NCI-H1105 treated with DMSO at 0.1 percent for 48 hours (cell line): ENCODE data around the gene RARG.
"Not testable (repeated sequence)": the region's sequence is repeated elsewhere in the genome, so short reads cannot be mapped to it uniquely, and the experiment has no call there.

Experiments used
- DNase-seq: peaks from one replicate; lab custom pipeline; 2025; lab: John Stamatoyannopoulos, UW

Gene RARG

DNA sequence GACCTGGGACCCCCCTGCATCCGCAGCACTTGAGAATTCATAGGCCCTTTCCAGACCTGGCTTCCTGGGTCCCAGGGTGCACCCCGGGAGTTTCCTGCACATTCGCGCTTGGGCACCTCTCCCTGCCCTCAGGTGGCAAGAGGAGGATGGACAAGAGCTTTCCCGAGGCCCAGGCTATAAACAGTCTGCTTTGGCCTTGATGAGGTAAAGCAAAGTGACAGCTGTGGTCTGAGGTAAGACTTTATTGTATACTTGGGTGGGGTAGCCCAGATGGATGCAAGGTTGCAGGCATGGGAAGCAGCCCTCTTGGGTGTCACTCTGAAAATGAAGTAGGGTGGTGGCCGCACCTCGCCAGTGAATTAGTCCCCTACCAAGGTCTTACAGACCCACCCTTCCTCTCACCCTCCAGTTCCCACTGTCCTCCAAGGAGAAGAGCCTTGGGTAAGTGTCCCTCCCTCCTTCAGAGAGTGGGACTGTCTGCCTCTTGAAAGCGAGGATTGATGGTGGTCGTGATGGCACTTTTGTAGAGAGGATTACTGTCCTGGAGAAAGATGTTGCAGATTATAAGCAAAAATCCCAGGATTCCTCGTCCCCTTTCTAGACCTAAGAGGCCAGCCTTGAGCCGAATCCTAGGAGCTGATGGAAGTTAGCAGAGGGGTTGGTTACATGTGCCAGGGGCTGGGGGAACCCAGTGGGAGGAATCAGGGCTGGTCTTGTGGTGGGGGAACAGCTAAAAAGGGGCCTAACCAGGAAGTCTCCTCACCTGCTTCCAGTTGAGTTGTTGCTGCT is 40.7 kb downstream of the RARG start:
- DNase-seq: no peak

DNA sequence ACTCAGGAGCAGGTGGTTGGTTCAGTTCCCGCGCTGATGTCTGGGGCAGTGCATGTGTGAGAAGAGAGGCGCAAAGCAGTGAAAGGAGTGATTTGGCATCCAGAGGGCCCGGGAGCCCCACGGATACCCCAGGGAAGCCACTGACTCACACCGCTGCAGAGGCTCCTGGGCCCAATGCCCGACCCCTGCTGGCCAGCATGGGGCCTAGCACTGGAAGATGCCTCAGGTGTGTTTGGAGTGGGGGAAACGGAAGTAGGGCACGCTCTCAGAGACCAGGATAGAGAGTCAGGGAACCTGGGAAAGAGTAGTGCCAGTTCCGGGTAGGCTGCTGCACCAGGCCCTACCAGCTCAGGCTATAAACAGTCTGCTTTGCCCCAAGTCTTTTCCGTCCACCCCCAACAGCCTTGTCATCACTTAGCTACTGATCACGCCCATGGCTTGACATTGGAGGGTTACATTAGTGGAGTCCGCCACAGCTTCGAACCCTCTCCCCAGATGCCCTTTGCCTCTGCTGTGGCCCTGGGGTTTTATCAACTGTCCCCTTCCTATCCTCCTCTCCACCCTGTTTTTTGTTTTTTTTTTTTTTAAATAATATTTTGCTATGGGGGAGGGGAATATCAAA is 41.8 kb downstream of the RARG start:
- DNase-seq: peak; percentile 6

DNA sequence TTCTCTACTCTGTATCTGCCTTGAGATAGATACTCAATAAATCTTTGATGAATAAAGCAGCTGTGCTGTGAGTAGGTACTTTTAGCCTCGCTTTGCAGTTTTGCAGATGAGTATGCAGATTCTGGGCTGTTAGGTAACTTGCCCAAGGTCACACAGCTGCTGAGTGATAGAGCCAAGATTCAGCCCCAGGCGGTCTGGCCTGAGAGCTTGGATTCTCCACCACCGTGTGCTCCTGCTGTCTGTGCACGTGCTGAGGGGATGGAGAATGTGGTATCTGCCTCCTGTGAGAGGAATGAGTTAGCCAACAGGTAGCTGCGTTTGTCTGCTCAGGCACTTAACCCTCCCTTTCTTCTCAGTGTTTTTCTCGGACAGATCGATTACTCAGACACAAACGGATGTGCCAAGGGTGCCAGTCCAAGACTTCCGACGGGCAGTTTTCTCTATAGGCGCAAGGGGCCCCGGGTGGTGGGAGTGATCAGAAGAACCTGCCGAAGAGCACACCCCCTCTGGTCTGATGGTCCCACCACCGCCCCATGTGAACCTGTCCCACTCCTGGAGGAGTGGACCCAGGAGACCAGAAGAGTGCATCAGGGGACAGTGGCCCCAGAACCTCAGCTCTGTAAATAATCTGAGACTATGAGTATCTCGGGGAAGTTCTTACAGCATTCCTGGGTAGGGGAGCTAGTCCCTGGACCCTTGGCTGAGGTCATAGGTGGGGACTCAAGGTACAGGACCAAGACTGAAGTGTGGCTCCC is 44.7 kb downstream of the RARG start:
- DNase-seq: no peak

DNA sequence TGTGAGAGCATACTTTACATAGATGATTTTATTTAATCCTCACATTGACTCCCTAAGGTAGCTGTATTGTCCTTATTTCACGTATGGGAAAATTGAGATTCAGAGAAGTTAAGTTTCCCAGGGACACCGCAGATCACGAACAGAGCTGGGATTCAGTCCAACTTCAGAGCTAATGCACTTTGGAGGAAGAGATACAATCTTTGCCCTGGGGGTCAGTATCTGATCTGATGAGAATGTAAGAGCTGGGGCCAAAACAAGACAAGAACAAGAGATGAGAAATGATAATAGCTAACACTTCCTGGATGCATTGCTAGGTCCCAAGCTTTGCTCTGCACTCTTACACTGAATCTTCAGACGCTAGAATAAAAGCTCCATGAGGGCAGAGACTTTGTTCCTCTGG is 45.3 kb downstream of the RARG start:
- no peak for DNase-seq

DNA sequence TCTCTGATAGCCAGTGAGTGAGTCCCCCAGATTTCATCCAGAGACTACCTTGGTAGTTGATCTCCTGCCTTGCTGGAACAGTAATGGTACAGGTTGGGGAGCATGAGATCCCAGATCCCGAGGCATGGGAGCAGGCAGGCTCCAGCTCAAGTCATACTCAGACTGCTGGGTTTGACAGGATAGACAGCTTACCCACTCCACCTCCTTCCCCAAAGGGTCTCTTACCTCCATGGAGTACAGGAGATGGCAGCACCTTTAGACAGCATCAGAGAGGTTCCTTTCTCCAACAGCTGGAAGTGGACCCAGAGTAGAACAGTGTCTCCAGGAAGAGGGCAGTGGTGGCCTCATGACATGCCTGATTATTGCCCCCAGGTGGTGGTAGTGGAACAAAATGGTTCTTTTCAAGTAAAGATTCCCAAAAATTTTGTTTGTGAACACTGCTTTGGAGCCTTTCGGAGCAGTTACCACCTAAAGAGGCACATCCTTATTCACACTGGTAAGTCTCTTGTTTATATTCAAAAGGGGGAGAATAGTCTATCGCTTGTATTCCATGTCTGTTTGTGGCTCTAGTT is 46.3 kb downstream of the RARG start:
- DNase-seq: no peak

DNA sequence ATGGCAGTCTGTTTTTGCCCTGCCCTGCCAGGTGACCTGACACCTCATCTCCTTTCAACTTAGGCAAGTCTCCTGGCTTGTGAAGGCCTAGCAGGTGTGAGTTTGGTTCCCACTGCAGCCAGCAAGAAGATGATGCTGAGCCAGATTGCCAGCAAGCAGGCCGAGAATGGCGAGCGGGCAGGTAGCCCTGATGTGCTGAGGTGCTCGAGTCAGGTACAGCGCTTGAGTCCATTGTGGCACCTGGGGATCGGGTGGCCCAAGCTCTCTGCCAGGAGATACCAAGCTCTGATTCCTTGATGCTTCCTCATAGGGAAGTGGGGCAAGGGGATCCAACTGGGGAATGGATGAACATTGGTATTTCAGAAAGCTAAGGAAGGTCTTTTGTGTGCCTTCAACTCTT is 47.2 kb downstream of the RARG start:
- no peak for DNase-seq

DNA sequence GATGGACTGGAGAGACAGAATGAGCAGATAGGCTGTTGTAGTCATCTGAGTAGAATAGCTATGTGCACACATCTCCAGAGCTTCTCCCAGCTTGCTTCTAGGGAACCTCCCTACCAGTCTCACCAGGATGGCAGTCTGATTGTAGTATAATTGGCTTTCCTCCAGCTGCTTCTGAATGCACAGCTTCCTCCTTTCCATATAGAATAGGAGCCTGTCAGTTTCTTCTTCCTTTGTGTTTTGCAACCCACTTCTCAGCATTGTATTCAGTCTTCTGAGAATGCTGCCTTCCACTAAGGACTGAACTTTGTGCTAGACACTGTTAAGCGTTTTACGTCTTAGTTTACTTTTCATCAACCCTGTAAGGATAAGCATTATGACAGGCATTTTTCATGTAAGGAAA is 49.1 kb downstream of the RARG start:
- DNase-seq: no peak

DNA sequence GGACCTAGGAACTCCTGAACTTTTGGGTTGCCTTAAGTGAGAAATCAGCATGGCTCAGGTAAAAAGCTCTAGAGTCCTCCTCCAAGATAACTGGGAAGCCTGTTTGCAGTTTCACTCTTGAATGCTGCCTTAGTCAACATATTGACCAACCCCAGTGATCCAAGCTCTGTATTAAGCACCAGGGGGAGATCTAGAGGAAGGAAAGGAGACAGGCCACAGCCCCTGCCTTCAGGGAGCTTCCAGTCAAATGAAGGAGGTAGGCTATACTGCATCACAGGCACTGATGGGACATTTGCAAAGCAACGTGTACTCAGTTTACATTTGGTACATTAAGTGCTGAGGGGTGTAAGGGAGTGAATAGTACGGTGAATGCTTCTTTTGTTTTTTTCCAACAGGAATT is 50.1 kb downstream of the RARG start:
- DNase-seq: no peak

DNA sequence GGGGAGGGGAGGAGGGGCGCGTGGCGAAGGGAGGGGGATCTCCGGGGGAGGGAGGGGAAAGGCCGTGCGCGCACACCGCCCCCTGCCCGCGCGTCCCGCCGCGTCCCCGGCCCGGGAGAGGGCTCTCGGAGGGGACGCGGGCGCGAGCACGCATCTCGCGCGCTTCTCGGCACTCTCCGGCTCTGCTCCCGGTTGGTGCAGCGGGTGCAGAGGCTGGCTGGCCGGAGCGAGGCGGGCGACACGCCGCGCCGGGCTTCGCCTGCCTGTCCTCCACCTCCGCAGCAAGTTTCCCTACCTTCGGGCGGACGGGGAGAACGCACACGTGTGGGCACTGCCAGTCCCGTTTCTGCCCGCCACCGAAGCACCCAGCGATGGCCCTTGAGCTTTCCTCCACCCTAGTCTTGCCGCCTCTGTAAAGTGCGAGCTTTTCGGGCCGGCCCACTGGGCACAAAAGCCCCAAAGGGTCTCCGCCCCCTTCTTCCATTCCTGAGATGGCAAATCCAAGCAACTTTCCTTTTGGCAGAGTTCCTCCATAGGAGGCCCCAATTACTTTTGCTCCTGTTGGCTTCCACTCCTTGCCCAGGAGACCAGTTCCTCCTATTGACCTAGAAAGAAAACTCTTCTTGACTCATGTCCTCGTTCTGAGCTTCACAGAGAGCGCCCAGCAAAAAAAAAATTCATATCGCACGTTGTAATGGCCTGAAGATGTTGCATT is 50.9 kb downstream of the RARG start:
- DNase-seq: peak; percentile 51

DNA sequence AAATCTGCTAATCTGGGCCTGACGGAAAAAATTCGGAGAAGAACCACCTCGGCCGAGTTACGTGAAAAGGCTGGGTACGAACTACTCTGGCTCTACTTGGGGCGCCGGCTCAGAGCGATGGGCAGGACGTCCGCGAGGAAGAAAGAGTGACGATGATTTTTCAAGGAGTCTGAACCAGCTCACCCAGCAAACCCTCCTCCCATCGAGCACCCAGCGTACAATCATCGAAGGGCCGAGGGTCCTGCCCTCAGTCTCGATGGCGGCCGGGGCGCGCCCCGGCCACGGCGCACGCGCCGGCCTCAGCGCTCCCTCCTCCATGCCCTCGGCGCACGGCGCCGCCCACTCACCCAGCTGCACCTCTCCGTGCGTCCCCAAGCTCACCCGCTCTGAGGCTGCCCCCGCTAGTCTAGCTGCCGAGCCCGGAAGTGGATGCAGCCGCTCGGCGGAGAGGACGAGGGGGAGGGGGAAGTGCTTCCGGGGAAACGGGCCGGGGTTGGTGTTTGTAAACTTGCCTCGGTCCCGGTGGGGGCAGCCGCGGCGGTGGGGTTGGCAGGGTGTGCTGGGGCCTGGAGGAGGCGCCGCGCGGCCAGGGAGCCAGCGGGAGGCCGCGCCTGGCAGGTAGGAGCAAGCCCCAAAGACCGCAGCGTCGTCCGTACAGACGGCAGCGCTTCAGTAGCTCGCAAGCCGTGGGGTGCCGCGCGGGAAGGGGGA is 51.6 kb downstream of the RARG start, which contains the start of the genes CSAD and ZNF740:
CSAD (minus strand) TSS at position 706 of the 711 bp plus-strand sequence. CDS start 7,455 bp downstream, outside the sequence.
ZNF740 (plus strand) TSS at position 503 of the 711 bp plus-strand sequence. CDS start 1,262 bp downstream, outside the sequence.
- peak; percentile 86 for DNase-seq

DNA sequence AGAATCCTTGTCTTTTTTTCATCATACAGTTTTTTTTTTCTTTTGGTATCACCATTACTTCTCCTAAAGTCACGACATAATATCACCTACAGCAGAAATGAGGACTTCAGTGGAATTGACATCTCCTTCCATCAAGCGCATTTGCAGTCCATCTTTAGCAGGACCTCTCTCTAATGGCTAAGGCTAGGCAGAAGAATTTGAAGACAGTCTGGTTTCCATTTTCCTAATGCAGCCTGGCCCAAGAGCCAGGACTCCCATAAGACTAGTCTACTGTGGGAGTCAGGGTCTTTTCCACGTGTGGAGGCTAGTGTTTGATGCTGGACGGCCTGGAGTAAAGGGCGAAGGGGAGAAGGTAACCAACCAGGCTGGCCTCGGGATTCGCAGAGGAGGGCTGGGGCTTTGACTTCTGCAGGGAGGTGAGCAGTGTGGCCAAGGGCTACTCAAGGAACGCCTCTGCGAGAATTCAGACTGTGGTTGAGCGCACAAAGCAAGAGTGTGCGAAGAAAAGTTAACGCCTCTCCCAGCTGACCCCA is 52.3 kb downstream of the RARG start:
- no peak for DNase-seq

DNA sequence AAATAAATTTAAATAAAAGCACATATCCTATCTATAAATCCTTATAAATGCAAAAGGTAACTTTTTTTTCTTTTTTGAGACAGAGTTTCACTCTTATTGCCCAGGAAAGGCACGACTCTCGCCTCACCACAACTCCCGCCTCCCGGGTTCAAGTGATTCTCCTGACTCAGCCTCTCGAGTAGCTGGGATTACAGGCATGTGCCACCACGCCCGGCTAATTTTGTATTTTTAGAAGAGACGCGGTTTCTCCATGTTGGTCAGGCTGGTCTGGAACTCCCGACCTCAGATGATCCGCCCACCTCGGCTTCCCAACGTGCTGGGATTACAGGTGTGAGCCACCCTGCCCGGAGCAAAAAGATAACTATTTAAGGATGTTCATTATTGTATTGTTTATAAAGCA is 53.2 kb downstream of the RARG start:
- not testable (repeated sequence) for DNase-seq

DNA sequence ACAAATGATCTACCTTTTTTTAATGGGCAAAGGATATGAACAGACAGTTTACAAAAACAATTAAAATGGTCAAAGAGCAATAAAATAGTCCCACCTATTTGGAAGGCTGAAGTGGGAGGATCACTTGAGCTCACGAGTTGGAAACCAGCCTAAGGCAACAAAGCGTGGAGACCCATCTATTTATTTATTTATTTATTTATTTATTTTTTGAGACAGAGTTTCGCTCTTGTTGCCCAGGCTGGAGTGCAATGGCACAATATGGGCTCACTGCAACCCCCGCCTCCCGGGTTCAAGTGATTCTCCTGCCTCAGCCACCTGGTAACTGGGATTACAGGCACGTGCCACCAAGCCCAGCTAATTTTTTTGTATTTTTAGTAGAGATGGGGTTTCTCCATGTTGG is 54.6 kb downstream of the RARG start:
- not testable (repeated sequence) for DNase-seq

DNA sequence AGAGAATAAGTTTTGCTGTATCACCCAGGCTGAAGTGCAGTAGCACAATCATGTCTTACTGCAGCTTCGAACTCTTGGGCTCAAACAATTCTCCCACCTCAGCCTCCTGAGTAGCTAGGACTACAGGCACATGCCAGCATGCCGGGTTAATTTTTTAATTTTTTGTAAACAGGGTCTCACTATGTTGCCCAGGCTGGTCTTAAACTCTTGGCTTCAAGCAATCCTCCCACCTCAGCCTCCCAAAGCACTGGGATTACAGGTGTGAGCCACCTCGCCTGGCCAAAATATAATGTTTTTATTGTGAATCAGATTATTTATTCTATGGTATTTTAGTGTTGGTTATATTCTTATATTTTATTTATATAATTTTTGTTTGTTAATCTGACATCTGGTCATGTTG is 55.3 kb downstream of the RARG start:
- DNase-seq: no peak

DNA sequence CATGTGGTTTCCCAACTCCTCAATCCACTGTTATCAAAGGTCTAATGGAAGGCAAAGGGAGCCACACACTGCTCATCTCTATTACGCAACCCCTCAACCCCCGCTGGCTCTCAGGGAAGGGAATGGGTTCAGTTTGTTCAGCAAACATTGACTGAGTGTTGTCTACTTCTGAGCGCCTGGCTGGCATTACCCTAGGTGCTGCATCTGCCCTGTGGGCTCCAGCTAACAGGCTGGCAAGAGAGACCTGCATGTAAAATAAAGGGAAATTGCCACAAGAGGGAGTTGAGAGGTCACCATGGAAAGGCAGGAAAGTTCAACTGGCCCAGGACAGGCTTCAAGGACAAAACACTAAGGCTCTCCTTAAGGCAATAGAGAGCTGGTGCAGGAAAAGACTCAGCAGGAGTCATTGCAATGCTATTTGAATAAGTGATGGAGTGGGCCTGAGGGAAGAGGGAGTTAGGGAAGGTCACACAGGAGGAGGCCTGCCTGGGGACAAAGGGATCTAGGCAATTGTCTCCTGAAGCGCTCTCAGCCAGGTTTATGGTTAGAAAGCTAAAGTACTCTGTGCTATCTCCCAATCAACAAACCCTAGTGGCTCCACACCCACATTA is 57.0 kb downstream of the RARG start:
- DNase-seq: no peak

DNA sequence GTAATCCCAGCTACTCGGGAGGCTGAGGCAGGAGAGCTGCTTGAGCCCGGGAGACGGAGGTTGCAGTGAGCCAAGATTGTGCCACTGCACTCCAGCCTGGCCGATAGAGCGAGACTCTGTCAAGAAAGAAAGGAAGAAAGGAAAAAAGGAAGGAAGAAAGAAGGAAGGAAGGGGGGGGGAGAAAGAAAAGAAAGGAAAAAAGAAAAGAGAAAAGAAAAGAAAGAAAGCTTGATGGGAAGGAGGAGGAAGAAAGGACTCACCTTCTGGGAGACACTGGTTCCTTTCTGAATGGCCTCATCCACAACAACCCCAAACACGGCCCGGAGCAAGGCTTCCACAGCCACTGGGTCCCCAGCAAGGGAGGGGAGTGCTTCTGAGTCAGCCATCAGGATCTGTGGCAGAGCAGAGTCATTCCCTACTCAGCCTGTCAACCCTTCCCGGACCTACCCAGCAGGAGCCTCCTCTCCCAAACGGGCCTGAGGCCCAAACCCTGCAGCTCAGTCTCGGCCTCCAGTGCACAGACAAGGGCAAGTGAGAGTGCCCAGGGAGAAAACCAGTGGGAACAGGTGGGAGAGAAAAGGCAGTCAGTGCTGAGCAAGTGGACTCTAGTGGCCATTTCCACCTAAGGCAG is 58.8 kb downstream of the RARG start:
- DNase-seq: no peak

DNA sequence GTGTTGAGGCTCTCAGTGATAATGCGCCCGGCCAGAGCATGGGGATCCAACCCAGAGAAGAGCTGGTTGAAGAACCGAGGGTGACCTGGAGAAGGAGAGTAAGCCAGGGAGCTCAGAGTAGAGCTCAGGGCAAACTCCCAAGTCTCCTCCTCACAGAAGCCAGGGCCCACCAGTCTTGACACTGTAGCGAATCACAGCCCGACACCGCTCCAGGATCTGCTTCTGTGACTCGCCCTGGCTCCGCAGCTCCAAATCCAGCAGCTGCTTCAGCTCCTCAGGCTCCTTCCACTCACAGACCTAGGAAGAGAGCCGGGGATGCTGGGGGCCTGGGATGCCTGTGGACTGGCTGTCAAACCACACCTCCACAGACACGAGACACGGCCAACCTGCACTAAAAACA is 59.7 kb downstream of the RARG start:
- DNase-seq: no peak

DNA sequence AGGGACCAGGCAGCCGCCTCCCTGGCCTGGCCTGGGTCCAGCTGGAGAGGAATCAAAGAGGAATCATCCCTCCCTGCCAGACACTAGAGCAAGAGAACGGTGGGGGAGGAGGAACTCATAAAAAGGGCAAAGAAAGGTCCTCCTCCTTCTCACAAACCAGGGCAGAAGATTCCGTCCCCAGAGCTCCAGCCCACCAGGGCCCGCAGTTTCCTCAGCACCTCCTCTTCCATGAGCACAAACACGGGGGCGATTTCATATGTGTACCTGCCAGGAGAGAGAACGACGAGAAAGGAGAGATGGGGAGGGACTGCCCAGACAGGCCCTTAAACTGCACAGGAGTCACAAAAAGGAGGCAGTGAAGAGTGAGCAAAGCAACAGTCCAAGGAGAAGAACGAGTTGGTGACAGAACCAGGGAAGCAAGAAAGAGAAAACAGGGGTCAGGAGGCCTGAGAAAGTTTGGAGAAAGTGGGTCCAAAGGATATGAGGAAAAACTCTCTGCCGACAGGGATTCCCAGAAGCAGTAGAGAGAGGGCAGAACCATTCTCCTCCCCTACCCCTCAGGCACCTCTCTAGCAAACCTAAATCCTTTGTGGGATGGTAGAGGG is 60.2 kb downstream of the RARG start:
- DNase-seq: peak; percentile 7
